ENCODE measurements around the gene COL28A1.

DNA sequence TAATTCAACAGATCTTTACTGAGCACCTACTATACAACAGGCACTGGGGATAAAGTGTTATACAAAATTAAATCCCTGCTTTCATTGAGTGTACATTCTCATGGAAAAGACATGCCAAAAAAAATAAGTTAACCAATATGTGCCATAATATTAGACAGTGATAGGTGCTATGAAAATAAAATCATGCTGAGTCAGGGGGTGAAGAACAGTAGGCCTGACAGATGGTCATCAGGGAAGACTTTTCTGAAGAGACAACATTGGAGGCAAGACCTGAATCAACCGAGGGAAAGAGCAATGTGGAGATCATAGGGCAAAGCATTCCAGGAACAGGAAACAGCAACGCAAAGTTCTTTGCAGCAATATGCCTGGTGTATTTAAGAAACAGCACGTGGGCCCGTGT, 217.8 kb downstream of the COL28A1 start:
- TF ChIP-seq POLR2AphosphoS5 (IDR thresholded peaks at IDR 0.05; ENCODE audit: borderline replicate concordance, low read depth, low read length) (no peak), EZH2 (IDR thresholded peaks at IDR 0.05) (no peak), FOXP2 (optimal IDR thresholded peaks at IDR 0.05; ENCODE audit: control extremely low read depth, extremely low read length, insufficient read depth) (no peak)

Data from SK-N-MC (cell line).